Fibroblast of skin of left biceps (primary cell): Measurements from ENCODE around the gene TAGLN.

ENCODE experiments used
- DNase-seq, 2 experiments: peaks; one replicate each; pipeline ENCODE4 v3.0.0-alpha.2; 2013; ENCODE audit warnings: low read depth in 2 of 2

TAGLN gene

DNA sequence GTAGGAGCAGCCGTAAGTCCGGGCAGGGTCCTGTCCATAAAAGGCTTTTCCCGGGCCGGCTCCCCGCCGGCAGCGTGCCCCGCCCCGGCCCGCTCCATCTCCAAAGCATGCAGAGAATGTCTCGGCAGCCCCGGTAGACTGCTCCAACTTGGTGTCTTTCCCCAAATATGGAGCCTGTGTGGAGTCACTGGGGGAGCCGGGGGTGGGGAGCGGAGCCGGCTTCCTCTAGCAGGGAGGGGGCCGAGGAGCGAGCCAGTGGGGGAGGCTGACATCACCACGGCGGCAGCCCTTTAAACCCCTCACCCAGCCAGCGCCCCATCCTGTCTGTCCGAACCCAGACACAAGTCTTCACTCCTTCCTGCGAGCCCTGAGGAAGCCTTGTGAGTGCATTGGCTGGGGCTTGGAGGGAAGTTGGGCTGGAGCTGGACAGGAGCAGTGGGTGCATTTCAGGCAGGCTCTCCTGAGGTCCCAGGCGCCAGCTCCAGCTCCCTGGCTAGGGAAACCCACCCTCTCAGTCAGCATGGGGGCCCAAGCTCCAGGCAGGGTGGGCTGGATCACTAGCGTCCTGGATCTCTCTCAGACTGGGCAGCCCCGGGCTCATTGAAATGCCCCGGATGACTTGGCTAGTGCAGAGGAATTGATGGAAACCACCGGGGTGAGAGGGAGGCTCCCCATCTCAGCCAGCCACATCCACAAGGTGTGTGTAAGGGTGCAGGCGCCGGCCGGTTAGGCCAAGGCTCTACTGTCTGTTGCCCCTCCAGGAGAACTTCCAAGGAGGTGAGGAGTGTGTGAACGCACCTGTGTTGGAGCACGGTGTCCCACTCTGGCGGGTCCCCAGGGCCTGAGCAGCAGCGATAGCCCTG is at the start of gene TAGLN:
TAGLN (plus strand) TSS at position 318 of the 863 bp plus-strand sequence. CDS start 3,644 bp downstream, outside the sequence.
- peak; percentile 96 for DNase-seq

DNA sequence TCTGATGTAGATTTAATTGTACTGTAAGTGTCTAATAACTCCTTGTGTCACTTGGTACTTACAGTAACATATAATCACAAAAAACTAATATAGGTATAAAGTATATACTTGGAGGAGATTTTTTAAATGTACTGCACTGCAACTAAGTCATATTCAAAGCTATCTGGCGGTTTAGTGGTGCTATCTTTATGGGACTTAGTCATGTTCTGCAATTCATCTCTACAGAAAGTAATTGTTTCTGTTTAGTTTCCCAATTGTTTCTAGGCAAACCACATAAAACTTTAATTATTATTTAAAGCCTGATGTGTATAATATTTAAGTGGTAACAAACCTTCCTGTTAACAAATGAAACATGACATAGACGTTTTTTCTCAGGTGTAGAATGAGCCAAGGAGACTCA is 47.1 kb upstream of the TAGLN start:
- DNase-seq = no peak

DNA sequence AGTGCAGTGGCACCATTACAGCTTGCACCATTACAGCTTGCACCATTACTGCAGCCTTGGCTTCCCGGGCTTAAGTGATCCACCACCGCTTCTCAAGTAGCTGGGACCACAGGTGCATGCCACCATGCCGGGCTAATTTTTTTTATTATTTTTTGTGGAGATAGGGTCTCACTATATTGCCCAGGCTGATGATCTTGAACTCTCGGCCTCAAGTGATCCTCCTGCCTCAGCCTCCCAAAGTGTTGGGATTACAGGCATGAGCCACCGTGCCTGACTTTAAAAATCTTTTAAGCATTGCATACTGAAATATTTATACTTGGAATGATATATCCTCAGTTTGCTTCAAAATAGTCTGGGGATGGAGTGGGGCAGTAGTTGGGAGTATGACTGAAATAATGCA is 44.7 kb upstream of the TAGLN start:
- no peak for DNase-seq

DNA sequence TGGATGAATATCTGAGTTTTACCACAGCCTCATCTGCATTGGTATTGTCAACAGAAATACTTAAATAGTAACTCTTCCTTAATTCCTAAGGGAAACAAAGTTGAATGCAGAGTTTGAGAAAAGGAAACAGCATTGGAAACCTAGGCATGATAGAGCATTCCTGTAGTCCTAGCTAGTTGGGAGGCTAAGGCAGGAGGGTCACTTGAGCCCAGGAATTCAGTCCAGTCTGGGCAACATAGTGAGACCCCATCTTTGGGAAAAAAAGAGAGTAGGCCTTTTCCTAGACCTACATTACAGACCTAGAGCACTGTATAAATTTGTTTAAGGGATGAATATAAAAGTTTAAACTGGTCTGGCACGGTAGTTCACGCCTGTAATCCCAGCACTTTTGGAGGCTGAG is 41.7 kb upstream of the TAGLN start:
- DNase-seq = no peak

DNA sequence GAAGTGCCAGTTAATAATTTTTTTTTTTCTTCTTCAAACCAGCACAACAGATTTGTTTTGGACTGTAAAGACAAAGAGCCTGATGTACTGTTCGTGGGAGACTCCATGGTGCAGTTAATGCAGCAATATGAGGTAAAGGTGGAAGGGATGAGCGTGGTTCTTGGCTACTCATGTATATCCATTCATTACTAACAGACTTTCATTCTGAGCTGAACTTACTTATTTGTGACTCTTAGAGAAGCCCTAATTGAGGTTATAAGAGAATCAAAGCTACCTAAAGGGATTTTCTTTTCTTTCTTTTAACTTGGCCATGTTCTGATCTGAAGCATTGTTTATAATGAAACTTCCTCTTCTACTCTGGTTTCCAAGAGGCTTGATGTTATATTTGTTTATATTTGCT is 39.3 kb upstream of the TAGLN start:
- no peak for DNase-seq

DNA sequence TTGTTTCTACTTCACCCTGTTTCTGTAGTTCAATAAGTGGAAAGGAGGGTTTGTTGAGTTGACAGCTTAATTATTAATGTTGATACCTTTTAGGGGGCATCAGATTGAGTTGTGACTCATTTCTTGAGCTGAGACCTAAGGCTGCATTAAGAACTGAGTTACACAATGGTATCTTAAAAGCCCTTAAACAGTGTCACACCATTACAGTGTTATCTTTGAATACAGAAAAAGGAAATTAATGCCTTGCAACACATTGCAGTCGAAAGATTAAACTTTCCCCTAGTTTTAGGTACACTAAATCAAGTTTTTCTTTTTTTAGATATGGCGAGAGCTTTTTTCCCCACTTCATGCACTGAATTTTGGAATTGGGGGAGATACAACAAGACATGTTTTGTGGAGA is 38.3 kb upstream of the TAGLN start:
- DNase-seq = no peak

DNA sequence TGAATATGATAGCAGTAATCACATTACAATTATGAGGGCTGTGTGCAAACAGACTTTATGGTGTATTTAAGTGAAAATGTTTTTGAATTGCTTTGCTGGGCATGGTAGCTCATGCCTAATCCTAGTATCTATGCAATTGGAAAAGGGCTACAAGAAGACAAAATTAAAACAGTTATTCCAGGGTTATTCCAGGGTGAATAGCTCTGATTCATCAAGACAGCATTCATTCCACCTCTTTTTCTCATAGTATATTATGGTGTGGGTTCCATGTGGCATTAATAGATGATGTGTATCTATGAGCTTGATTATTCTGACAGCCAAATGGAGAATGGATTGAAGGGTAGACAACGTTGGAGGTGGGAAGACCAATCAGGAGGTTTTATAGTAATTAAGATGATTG is 32.7 kb upstream of the TAGLN start:
- no peak for DNase-seq

DNA sequence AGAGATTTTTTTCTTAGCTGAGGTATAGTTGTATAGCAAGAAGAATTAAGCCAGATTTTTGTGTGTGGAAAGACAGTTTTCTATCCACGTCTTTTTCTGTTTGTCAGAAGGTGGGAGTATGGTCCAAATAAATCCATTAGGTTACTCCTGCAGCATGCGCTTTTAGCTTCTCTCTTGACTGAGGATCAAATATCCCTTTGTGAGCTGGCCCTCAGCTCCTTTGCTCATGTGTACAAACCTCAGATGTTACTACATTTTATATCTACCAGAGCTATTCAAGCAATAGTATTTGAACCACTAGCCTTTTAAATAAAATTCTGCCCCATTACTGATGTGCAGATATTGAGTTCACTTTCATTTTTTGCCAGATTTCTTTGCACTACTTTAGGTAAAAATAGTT is 29.4 kb upstream of the TAGLN start:
- no peak for DNase-seq

DNA sequence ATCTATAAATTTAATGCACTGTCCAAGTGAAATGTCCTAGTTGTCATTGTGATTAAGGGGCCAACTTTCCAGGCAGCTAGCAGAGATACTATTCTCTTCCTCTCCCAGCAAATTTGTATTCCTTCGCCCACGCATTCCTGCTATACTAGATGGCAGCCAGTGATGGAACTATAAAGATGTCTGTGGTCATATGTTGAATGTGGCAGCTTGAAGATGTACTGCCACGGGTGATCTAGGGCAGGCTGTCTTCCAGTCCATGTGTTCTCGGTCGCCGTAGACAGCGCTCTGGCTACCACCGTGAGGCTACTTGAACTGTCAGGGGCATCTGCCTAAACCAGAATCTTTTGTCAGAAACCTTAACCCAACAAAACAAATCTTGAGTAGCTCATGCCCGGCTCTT is 29.0 kb upstream of the TAGLN start:
- no peak for DNase-seq

DNA sequence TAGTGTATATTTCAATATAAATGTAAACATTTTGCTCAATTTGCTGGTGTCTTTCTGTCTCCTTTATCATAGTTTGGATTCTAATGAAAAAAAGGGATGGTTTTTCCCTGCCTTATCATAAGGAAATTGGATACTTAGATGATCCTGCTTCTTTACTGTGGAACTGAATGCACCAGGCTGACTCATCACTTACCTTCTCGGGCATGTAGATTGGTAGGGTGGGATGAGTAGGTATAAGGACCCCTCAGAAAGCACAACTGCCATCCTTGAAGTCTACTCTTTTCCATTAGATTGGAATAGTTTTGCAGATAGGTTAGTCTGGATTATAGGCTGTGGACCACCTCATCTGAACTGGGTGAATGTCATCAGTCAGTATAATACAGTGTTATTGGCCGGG is 28.2 kb upstream of the TAGLN start:
- no peak for DNase-seq

DNA sequence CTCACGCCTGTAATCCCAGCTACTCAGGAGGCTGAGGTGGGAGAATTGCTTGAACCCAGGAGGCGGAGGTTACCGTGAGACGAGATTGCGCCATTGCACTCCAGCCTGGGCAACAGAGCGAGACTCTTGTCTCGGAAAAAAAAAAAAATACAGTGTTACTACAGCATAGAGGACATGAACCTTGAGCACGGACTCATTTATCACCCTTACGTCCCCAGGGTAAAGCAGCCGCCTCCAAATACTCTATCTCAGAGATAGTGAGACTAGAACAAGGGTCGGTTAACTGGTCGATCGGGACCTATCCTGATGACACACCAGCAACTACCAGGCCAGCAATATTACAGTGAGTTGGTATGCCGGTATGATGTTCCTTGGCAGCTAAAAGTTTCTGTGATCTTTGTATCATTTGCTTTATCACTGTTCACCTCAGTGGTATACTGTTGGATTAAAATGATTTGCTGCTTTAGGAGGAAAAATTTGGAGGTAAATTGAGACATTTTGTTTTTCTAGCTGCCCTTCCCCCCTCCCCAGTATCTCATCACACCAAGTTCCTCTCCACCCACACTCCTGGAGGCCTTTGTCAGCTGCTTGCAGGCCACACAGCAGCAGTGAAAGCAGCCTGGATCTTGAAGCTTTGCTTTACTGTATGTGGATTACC is 27.6 kb upstream of the TAGLN start:
- no peak for DNase-seq

DNA sequence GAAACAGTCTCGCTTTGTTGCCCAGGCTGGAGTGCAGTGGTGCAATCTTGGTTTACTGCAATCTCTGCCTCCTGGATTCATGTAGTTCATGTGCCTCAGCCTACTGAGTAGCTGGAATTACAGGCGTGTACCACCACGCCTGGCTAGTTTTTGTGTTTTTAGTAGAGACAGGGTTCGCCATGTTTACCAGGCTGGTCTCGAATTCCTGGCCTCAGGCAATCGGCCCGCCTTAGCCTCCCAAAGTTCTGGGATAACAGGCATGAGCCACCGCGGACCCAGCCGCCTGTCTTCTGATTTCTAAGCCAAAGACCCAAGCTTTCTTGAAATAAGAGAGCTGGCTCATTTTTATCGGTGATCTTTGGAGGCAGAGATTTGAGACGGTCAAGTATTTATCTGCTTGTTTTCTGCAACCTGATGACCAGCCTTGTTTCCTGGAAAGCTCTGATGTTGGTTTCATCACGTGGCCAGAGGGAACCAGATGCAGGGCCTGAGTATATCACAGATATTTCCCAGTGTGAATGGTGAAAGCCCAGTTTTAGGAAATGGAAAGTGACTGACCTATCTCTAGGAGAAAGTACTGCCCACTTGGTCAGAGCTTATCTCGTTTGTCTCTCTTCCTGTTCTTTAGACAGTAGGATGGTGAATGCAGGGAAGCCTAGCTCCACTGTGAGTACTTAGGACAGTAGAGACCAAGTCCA is 26.3 kb upstream of the TAGLN start:
- no peak for DNase-seq

DNA sequence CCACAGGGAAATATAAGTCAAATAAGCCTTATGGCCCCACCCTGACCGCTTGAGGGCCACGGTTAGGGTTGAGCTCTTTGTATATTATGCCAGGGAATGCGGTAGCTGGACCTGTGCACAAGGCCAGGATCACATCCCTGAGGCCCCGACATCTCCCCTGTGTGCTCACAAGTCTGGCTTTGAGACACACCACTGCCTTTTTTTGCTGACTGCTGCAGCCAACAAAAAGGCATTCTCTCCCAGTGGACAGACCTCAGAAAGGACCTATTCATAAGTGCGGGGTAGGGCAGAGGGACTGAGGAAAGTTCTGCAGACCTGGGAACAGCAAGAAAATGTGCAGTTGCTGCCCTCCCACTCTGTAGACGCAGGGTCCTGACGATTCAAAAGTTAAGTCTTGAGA is 24.1 kb upstream of the TAGLN start:
- DNase-seq = no peak

DNA sequence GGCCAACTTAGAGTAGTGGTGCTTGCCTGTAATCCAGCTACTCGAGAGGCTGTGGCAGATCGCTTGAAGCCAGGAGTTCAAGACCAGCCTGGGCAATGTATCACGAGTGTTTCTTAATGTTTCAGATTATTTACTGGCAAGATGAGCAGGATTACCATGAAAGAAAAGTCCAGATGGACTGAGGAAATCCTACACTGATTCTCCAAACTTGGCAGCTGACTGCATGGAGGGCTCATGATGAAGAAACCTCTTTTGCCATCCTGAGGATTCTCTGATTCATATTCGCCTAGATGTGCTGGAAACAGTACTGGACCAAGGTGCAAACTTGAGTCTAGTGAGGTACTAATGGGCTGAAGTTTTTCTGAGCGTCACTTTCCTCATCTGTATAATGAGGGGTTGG is 23.4 kb upstream of the TAGLN start:
- no peak for DNase-seq

DNA sequence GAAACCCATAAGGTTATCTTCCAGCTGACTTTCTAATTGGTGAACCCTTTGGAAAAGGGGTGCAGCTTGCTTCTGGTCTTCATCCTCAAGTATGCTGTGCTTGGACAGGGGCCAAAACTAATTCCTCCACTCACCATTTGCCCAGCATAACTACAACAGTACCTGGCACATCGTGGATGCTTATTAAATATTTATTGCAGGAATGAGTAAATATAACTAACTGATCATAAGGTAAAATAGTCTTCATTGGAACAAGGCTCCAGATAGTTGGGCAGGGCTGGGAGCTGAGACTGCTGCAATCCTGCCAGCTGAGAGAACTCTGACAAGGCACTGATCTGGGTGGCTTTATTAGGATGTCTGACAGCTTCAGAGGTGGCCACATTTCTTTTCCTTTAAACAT is 23.0 kb upstream of the TAGLN start:
- DNase-seq = no peak

DNA sequence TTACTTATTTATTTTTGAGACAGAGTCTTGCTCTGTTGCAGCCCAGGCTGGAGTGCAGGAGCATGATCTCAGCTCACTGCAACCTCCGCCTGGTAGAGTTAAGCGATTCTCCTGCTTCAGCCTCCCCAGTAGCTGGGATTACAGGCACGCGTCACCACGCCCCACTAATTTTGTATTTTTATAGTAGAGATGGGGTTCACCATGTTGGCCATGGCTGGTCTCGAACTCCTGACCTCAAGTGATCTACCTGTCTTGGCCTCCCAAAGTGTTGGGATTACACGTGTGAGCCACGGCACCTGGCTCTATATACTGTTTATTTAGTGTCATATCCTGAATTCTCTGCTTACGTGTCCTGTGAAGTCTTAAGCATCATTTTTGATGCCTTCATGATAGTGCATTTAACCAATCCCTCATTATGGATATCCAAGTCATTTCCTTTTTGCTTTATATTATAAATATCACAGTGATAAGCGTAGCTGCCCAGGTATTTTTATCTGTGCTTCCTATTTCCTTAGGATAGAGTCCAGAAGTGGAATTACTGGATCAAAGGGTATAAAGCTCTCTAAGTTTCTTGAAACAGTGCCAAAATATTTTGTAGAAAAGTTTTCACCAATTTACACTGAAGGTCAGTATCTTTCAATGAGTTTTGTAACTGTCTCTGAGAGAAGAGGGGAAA is 21.5 kb upstream of the TAGLN start:
- no peak for DNase-seq

DNA sequence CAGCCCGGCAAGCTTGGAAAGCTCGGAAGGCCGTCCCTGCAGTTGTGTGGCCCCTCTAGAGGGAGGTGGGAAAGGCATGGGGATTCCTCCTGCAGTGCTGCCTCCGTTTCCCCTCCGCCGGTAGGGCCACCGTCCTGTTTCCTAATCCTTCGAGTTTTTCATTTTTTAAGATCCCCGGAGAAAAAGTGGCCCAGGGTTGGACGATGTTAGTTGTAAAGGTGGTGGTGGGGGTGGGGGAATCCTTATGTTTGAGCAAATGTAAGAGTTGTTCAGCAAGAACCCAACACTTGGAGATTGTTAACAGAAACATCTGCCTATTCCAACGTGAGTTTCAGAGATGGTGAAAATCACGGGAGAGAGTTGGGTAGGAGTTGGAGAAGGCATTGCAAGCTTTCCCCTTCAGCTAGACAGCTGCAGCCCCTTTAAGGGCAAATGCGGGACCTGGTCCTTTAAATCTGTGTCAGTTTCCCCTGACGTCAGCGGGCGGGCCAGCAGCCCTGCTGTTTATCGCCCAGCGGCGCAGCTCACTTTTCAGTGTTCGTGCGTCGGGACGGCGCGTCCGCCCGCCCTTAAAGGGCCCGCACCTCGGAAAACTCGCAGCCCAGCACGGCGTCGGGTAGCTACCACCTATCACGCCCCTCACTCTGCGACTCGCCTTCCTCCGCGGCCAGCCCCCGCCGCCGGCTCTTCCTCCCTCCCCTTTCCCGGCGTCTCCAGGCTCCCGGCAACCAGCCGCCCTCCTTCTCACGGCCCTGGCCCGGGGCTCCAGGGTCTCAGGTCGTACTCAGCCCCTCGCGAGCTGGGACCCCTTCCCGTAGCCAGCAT is 20.7 kb upstream of the TAGLN start, which contains the start of gene SIDT2:
SIDT2 (plus strand) TSS at position 534 of the 825 bp plus-strand sequence. CDS start 521 bp downstream, outside the sequence.
- DNase-seq = peak; percentile 75 to 83

DNA sequence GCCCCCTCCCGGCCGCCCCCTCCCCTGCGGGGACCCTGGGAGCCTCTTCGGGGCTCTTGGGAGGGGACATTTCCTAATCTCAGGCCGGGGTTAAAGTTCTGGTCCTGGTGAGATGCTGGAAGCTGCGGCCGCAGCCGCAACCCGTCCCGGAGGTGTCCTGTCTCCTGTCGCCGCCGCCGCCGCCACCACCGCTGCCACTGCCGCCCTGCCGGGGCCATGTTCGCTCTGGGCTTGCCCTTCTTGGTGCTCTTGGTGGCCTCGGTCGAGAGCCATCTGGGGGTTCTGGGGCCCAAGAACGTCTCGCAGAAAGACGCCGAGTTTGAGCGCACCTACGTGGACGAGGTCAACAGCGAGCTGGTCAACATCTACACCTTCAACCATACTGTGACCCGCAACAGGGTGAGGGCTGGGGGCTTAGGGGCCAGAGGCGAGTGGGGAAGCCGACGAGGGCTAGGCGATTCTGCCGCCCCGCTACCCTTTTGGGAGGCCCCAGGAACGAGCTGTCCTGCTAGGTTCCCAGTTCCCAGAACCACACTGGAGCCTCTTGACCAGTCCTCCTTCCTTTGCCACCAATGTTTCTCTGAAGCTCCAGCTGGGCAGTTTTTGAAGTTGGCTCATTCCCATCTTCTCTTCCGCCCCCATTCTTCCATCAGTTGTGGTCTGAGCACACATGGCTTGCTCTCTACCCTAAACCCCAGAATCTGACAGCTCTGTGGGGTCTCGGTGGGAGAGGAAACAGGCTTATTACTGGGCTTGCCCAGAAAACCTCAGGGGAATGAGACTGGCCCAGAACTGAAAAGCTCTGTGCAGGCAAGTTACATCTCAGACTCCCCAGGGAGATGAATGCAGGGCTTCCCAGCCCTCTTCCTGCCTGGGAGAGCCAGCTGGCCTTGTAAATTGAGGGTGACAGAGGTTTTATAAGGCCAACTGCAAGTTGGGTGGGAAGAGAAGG is 19.8 kb upstream of the TAGLN start:
- DNase-seq = no peak

DNA sequence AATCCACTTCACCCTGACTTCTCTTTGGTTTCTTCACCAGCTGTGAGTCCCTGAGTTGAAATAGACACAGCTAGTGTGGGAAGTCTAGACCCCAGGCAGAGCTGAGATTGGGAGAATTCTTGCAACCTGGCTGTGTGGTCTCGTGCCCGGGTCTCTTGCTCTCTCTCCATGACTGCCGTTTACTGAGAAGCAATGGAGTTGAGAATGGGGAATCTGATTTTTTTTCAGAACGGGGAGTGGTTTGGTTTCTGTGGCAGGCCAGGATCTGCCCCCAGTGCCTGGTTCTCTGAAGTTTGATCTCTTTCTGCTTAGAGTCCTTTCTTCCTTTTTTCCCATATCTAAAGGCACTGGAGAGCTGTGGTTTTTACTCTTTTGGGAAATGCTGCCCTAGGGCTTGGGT is 19.1 kb upstream of the TAGLN start:
- no peak for DNase-seq
